Measurements from ENCODE around the gene EIF2A.
A peak's percentile ranks its signal among the peaks of the same experiment; 100 is the strongest.

Gene EIF2A

DNA sequence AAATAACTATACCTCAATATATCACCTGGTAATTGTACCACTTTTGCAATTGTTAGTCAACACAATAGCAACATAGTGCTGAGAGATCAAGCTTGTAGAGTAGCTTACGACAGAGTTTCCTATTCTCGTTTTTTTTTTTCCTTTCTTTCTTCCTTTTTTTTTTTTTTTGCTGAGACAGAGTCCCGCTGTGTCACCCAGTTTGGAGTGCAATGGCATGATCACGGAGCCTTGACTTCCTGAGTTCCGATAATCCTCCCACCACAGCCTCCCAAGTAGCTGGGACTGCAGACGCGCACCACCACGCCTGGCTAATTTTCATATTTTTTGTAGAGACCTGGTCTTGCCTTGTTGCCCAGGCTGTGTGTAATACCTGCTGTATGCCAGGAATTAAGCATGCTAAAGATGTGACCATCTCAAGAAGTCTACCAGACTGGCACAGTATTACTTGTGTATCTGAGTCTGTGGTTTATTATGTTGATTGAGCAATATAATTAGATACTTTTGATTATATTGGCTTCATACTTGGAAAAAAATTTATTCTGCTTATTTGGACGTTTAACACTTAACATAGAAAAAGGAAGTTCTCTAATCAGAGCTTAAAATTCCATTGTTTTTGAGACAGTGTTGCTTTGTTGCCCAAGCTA lies 59.5 kb downstream of the EIF2A start:
- H3K4me3 ChIP-seq (replicated peaks; ENCODE audit: insufficient read depth, low read length): peak overlapping the region; percentile 24
- DNase-seq (ENCODE audit: low read depth in 1 of 2, low spot score in 1 of 2): peak; percentile 46 to 61
- no peak for TF ChIP-seq SPI1 (IDR thresholded peaks at IDR 0.05; ENCODE audit: borderline replicate concordance, low read depth)
- no peak for TF ChIP-seq POLR2AphosphoS5 (IDR thresholded peaks at IDR 0.05; ENCODE audit: low read depth)
- no peak for TF ChIP-seq REST (IDR thresholded peaks at IDR 0.05; ENCODE audit: insufficient replicate concordance, low read depth)
- TF ChIP-seq GABPA (IDR thresholded peaks at IDR 0.05; ENCODE audit: low read depth): no peak
- TF ChIP-seq, protein P1, sequence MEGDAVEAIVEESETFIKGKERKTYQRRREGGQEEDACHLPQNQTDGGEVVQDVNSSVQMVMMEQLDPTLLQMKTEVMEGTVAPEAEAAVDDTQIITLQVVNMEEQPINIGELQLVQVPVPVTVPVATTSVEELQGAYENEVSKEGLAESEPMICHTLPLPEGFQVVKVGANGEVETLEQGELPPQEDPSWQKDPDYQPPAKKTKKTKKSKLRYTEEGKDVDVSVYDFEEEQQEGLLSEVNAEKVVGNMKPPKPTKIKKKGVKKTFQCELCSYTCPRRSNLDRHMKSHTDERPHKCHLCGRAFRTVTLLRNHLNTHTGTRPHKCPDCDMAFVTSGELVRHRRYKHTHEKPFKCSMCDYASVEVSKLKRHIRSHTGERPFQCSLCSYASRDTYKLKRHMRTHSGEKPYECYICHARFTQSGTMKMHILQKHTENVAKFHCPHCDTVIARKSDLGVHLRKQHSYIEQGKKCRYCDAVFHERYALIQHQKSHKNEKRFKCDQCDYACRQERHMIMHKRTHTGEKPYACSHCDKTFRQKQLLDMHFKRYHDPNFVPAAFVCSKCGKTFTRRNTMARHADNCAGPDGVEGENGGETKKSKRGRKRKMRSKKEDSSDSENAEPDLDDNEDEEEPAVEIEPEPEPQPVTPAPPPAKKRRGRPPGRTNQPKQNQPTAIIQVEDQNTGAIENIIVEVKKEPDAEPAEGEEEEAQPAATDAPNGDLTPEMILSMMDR (IDR thresholded peaks at IDR 0.05; ENCODE audit: insufficient read depth, low read length): no peak
- peak overlapping the region; percentile 79 for H3K27ac ChIP-seq (replicated peaks)
- no peaks in the 10 kb centered on the region for H3K27me3 ChIP-seq (ENCODE audit: insufficient read depth, poor library complexity, severe bottlenecking)

DNA sequence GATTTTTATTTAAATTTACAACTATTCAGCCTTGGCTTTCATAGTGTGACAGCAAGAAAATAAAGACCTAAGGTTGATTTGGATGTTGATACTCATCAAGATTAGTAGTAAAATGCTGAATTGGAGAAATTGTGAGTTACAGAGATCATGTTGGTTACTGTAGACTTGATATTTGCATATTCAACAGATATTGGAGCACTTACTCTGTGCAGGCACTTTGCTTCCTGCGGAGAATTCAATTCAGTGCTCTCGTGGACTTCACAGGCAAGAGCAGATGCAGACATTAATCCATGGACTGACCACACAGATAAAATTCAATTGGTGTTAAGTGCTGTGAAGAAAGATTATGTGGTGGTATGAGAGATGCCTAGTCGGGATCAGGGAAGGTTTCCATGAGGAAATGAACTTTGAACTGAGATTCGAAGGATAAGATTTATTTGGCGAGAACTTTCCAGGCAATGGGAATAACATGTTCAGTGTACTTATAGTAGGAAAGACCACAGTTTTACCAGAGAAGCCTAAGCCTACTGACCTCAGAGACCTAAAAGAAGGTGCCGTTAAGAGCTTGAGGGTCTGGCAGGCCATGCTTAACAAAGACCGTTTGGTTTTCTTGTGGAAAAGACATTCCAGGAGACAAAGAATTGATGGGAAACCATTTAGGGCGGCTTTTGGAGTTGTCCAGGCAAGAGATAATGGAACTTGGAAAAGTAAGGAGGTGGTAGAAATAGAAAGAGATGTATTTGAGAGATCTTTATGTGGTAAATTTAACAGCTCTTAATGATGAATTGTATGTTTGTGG lies 60.9 kb downstream of the EIF2A start:
- Histone ChIP-seq H3K4me3 (replicated peaks; ENCODE audit: insufficient read depth, low read length) (no peak overlapping the region), H3K27me3 (ENCODE audit: insufficient read depth, poor library complexity, severe bottlenecking) (no peaks in the 10 kb centered on the region), H3K27ac (replicated peaks) (no peak overlapping the region; the same call in 1 of the 2 replicates)
- TF ChIP-seq, protein P1 (IDR thresholded peaks at IDR 0.05; ENCODE audit: insufficient read depth, low read length): no peak
- no peak for TF ChIP-seq REST (IDR thresholded peaks at IDR 0.05; ENCODE audit: insufficient replicate concordance, low read depth)
- TF ChIP-seq GABPA (IDR thresholded peaks at IDR 0.05; ENCODE audit: low read depth): no peak
- no peak for TF ChIP-seq SPI1 (IDR thresholded peaks at IDR 0.05; ENCODE audit: borderline replicate concordance, low read depth)
- no peak for TF ChIP-seq POLR2AphosphoS5 (IDR thresholded peaks at IDR 0.05; ENCODE audit: low read depth)
- DNase-seq (ENCODE audit: low read depth in 1 of 2, low spot score in 1 of 2): no peak

GRCh38 chr3:150609988-150610387 lies 63.4 kb downstream of the EIF2A start:
- DNase-seq (ENCODE audit: low read depth in 1 of 2, low spot score in 1 of 2): no peak
- TF ChIP-seq REST (IDR thresholded peaks at IDR 0.05; ENCODE audit: insufficient replicate concordance, low read depth): no peak
- peak; percentile 38; the same call in 1 of the 2 replicates for TF ChIP-seq SPI1 (IDR thresholded peaks at IDR 0.05; ENCODE audit: borderline replicate concordance, low read depth)
- Histone ChIP-seq H3K4me3 (replicated peaks; ENCODE audit: insufficient read depth, low read length) (no peak overlapping the region), H3K27me3 (ENCODE audit: insufficient read depth, poor library complexity, severe bottlenecking) (no peaks in the 10 kb centered on the region), H3K27ac (replicated peaks) (no peak overlapping the region)
